Peyer's patch (tissue), 4 donors: Measurements from ENCODE around the gene BET1L.

Experiments used
- POLR2A ChIP-seq, 2 donors: fragments of 450-650 bp; IDR thresholded peaks; one replicate each; pipeline ENCODE4 v1.5.1; 2017; ENCODE audit warnings: antibody characterized with exemption in 2 of 2, mild to moderate bottlenecking in 2 of 2, moderate library complexity in 2 of 2
- TF ChIP-seq, protein P1 (sequence below), 6 experiments: fragments of 450-650 bp in 4 of 6; fragments of 200-600 bp in 2 of 6; sonication (generic) in 1 of 6; IDR thresholded peaks; one replicate each; pipeline ENCODE4 v1.5.1; 2017 to 2019; ENCODE audit warnings: antibody characterized with exemption in 6 of 6, mild to moderate bottlenecking in 3 of 6, moderate library complexity in 1 of 6

DNA sequence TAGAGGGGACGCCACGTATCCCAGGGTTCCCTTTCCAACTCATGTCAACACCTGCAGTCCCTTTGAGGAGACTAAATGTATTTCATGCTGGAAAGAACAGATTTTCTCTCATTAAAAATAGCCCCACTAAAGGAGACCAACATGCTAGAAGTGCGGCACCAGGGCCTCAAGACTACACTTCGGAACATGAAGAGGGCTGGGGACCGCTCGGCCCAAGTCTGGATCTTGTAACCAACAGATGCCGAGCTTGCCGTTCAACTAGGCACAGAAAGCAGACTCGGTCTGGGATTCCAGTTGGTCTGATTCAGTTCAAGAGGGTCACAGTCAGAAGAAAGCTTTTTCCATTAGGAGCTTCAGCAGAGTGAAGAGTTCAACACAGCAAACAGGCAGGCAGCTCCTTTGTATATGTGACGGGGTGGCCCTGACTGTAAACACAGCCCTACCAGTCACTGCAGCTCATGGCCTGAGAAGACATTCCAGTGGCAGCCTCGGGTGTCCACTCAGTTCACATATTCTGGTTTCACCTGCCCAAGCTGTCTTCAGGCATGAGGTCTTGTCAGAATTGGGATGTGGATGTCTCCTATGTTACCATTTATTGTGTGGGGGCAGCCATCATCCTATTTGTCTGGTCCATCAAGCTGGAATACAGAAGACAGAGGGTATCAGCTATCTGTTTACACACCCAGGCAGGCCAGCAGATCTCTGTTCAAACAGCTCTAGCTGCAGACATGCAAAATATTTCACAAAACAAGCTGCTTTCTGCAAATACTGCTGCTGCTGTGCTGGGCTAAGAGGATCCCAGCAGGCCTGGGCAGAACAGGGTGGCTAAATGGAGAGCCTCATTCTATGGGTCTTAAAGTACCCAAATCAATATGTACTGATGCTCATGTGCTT, 9.1 kb upstream of the BET1L start:
- TF ChIP-seq, protein P1, sequence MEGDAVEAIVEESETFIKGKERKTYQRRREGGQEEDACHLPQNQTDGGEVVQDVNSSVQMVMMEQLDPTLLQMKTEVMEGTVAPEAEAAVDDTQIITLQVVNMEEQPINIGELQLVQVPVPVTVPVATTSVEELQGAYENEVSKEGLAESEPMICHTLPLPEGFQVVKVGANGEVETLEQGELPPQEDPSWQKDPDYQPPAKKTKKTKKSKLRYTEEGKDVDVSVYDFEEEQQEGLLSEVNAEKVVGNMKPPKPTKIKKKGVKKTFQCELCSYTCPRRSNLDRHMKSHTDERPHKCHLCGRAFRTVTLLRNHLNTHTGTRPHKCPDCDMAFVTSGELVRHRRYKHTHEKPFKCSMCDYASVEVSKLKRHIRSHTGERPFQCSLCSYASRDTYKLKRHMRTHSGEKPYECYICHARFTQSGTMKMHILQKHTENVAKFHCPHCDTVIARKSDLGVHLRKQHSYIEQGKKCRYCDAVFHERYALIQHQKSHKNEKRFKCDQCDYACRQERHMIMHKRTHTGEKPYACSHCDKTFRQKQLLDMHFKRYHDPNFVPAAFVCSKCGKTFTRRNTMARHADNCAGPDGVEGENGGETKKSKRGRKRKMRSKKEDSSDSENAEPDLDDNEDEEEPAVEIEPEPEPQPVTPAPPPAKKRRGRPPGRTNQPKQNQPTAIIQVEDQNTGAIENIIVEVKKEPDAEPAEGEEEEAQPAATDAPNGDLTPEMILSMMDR (IDR thresholded peaks at IDR 0.05): no peak
- no peak for TF ChIP-seq POLR2A (IDR thresholded peaks at IDR 0.05)
